ENCODE data around the gene TXNRD2.

The TXNRD2 gene

DNA sequence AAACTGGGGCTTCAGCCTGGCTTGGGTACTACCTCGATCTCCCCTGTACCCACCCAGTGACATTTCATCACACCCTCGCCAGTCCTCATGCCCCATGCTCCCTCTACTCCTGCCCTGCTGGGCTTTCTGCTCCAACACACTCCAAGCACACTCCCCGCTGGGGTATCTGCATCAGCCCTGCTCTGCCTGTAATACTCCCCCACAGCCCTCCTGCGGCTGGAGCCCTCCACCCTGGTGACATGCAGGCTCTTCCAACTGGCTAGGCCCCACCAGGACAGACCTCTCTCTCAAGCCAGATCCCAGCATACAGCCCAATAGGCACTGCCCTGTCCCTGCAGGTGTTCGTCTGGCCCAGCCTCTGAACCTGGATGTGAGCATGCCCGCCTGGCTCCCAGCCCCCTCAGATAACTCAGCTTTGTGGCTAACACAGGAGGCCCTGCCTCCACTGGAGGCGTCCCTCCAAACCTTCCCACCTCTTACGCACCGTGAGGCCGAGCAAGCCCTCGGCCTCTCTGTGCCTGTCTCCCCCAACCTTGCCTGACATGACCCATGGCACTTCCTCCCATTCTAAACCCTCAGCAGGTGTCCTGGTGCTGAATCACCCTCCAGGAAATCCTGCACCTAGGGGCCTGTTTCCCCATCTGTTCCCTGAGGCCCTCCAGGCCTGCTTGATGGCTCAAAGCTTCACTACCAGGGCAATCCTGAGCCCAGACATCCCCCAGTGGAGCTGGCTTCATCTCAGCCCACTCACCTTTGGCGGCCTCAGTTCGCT, 33.5 kb upstream of the TXNRD2 start:
- no peak overlapping the region; the same call in 1 of the 2 replicates for H2AFZ ChIP-seq (ENCODE audit: low read depth, low read length)
- H3K4me1 ChIP-seq (ENCODE audit: insufficient read depth, low read length), result peaks cover 10% of the 10 kb centered on the region
- H3K4me2 ChIP-seq (ENCODE audit: insufficient read depth, low read length), result no peak overlapping the region
- peaks cover 11% of the 10 kb centered on the region for H4K20me1 ChIP-seq (ENCODE audit: insufficient read depth, low read length)
- ATAC-seq (ENCODE audit: insufficient read depth, low read depth) (no peak), DNase-seq (no peak)
- peaks cover 7% of the 10 kb centered on the region; the same call in 1 of the 2 replicates for H3K36me3 ChIP-seq (ENCODE audit: insufficient read depth, low read length)
- H3K9ac ChIP-seq (ENCODE audit: low read depth, low read length), result no peak overlapping the region
- TF ChIP-seq EZH2 (IDR thresholded peaks at IDR 0.05; ENCODE audit: borderline replicate concordance, low read depth, low read length, severe bottlenecking), result no peak
- TF ChIP-seq, protein P1, sequence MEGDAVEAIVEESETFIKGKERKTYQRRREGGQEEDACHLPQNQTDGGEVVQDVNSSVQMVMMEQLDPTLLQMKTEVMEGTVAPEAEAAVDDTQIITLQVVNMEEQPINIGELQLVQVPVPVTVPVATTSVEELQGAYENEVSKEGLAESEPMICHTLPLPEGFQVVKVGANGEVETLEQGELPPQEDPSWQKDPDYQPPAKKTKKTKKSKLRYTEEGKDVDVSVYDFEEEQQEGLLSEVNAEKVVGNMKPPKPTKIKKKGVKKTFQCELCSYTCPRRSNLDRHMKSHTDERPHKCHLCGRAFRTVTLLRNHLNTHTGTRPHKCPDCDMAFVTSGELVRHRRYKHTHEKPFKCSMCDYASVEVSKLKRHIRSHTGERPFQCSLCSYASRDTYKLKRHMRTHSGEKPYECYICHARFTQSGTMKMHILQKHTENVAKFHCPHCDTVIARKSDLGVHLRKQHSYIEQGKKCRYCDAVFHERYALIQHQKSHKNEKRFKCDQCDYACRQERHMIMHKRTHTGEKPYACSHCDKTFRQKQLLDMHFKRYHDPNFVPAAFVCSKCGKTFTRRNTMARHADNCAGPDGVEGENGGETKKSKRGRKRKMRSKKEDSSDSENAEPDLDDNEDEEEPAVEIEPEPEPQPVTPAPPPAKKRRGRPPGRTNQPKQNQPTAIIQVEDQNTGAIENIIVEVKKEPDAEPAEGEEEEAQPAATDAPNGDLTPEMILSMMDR (IDR thresholded peaks at IDR 0.05; ENCODE audit: borderline replicate concordance, extremely low read depth, low read length, poor library complexity, severe bottlenecking), result no peak
- no peaks in the 10 kb centered on the region for H3K9me3 ChIP-seq (ENCODE audit: insufficient read depth, low read length, severe bottlenecking)
- no peaks in the 10 kb centered on the region for H3K79me2 ChIP-seq (ENCODE audit: insufficient read depth, low read length)
- H3K27ac ChIP-seq (ENCODE audit: low read length), result peak overlapping the region; percentile 7; the same call in 1 of the 2 replicates
- H3K27me3 ChIP-seq (ENCODE audit: insufficient read depth, low read length, poor library complexity), result no peaks in the 10 kb centered on the region
- H3K4me3 ChIP-seq (ENCODE audit: low read depth in 1 of 2, low read length in 2 of 2), result no peak overlapping the region

DNA sequence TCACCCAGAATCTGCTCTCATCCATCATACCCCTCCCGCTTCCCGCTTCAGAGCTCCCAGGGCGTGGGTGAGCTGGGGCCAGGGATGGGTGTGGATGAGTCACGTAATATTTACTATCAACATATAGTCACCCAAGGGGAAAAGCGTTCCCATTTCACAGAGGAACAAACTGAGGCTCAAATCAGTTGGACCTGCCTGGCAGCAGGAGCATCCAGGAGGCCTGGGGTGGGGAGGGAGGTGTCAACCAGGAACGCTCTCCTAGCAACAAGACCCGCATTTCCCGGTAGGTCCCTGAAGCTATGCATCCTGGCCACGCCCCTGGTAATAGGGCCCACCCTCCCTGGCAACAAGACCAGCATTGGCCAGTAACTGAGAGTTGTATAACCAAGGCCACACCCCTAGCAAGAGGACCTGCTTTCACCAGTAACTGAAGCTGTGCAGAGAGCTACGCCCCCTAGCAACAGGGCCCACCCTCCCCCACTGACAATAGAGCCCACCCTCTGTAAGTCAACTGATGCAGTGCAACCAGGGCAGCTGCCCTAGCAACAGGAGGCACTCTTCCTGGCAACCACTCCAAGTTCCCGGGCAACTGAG, 32.7 kb upstream of the TXNRD2 start:
- no peak overlapping the region for H3K4me2 ChIP-seq (ENCODE audit: insufficient read depth, low read length)
- DNase-seq (peak; percentile 87), ATAC-seq (ENCODE audit: insufficient read depth, low read depth) (peak; percentile 85)
- H3K36me3 ChIP-seq (ENCODE audit: insufficient read depth, low read length), result peaks cover 13% of the 10 kb centered on the region
- H3K4me3 ChIP-seq (ENCODE audit: low read depth in 1 of 2, low read length in 2 of 2), result no peak overlapping the region
- no peaks in the 10 kb centered on the region for H3K79me2 ChIP-seq (ENCODE audit: insufficient read depth, low read length)
- peaks cover 11% of the 10 kb centered on the region for H4K20me1 ChIP-seq (ENCODE audit: insufficient read depth, low read length)
- 0 out of 2 replicates have a peak overlapping the region, but pooled peaks have one; percentile 7 for H3K27ac ChIP-seq (ENCODE audit: low read length)
- H2AFZ ChIP-seq (ENCODE audit: low read depth, low read length), result no peak overlapping the region
- no peaks in the 10 kb centered on the region for H3K9me3 ChIP-seq (ENCODE audit: insufficient read depth, low read length, severe bottlenecking)
- no peak overlapping the region for H3K9ac ChIP-seq (ENCODE audit: low read depth, low read length)
- H3K4me1 ChIP-seq (ENCODE audit: insufficient read depth, low read length), result peaks cover 10% of the 10 kb centered on the region
- TF ChIP-seq, protein P1 (IDR thresholded peaks at IDR 0.05; ENCODE audit: borderline replicate concordance, extremely low read depth, low read length, poor library complexity, severe bottlenecking), result no peak
- no peak for TF ChIP-seq EZH2 (IDR thresholded peaks at IDR 0.05; ENCODE audit: borderline replicate concordance, low read depth, low read length, severe bottlenecking)
- no peaks in the 10 kb centered on the region for H3K27me3 ChIP-seq (ENCODE audit: insufficient read depth, low read length, poor library complexity)

DNA sequence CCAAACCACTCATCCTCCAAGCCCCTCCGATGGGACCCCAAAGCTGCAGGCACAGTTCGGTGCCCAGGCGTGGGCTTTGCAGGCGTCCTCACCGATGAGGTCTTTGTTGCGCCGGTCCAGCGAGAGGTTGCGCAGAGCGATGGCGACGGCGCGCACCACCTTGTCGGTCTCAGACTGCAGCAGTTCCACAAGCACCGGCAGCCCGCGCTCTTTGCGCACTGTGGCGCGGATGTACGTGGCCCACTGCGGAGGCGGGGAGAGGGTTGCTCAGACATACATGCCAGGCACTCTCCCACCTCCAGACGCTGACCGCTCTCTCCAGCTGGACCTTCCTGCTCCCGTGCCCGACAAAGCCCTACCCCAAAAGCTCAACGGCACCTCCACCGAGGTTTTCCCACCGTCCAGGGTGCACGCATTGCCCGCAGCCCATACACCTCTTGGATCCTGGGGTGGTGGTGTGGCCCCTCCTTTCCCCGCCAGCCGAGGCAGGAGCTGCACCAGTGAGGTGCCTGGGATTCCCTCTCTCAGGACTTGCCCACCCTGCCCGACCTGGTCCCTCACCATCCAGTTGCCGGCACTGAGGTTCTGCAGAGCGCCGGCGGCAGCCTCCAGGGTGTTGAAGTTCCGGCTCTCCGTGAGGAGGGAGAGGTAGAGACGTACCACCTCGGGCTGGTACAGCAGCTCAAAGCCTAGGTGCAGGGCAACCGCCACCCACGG, 32.1 kb upstream of the TXNRD2 start:
- H3K9ac ChIP-seq (ENCODE audit: low read depth, low read length), result no peak overlapping the region
- no peak for ATAC-seq (ENCODE audit: insufficient read depth, low read depth)
- H2AFZ ChIP-seq (ENCODE audit: low read depth, low read length), result no peak overlapping the region
- H3K27me3 ChIP-seq (ENCODE audit: insufficient read depth, low read length, poor library complexity), result no peaks in the 10 kb centered on the region
- peaks cover 11% of the 10 kb centered on the region for H4K20me1 ChIP-seq (ENCODE audit: insufficient read depth, low read length)
- DNase-seq, result no peak
- no peak overlapping the region for H3K27ac ChIP-seq (ENCODE audit: low read length)
- peaks cover 20% of the 10 kb centered on the region for H3K36me3 ChIP-seq (ENCODE audit: insufficient read depth, low read length)
- peaks cover 10% of the 10 kb centered on the region for H3K4me1 ChIP-seq (ENCODE audit: insufficient read depth, low read length)
- TF ChIP-seq, protein P1 (IDR thresholded peaks at IDR 0.05; ENCODE audit: borderline replicate concordance, extremely low read depth, low read length, poor library complexity, severe bottlenecking), result no peak
- TF ChIP-seq EZH2 (IDR thresholded peaks at IDR 0.05; ENCODE audit: borderline replicate concordance, low read depth, low read length, severe bottlenecking), result no peak
- no peaks in the 10 kb centered on the region for H3K79me2 ChIP-seq (ENCODE audit: insufficient read depth, low read length)
- no peaks in the 10 kb centered on the region for H3K9me3 ChIP-seq (ENCODE audit: insufficient read depth, low read length, severe bottlenecking)
- no peak overlapping the region for H3K4me3 ChIP-seq (ENCODE audit: low read depth in 1 of 2, low read length in 2 of 2)
- no peak overlapping the region for H3K4me2 ChIP-seq (ENCODE audit: insufficient read depth, low read length)
